IMR-90 (cell line): Measurements from ENCODE around the gene SLC12A7. TPM values are rescaled to one million over a fixed set of nuclear protein-coding genes. Genes with fewer than 3 reads are reported as not detected.

Experiments
- ATAC-seq: fragments of 200-7000 bp; cut with Tn5 transposase; 2 replicates; pipeline ENCODE4 v1.9.1; 2020; ENCODE audit warnings: low read depth, mild to moderate bottlenecking, moderate library complexity
- BruUV-seq: library from RNA; stranded (reverse); fragments of 400-500 nt; replicated peaks from 2 replicates; lab custom pipeline; 2021; lab: Mats Ljungman, UMichigan
- CTCF ChIA-PET: fragments of 300-600 bp; formaldehyde crosslinking; extraction: SDS; loops from one replicate; lab custom pipeline; 2021; ENCODE audit warnings: antibody characterized with exemption; lab: Yijun Ruan, JAX
- POLR2A ChIA-PET: fragments of 300-600 bp; sonication (Branson Sonifier 250); formaldehyde crosslinking; loops from one replicate; lab custom pipeline; 2022; ENCODE audit warnings: antibody characterized with exemption; ENCODE audit not compliant: unreplicated experiment; lab: Charles Lee
- DNase-seq: peaks from one replicate; pipeline ENCODE4 v3.0.0; 2013
- H2AFZ ChIP-seq: replicated peaks from 2 replicates; pipeline ENCODE3; 2013; ENCODE audit warnings: low read length, mild to moderate bottlenecking; ENCODE audit not compliant: poor library complexity
- H2AK5ac ChIP-seq: 2 replicates; pipeline ENCODE4 v1.6.1; 2013; ENCODE audit warnings: low read depth, low read length, inconsistent platforms
- H2AK9ac ChIP-seq: replicated peaks from 2 replicates; pipeline ENCODE3; 2013; ENCODE audit warnings: mild to moderate bottlenecking, low read depth, low read length, moderate library complexity; ENCODE audit not compliant: poor library complexity
- H2BK120ac ChIP-seq: 2 replicates; pipeline ENCODE4 v1.6.1; 2013; ENCODE audit warnings: low read depth, low read length, inconsistent platforms
- H2BK15ac ChIP-seq: 3 replicates; pipeline ENCODE4 v1.6.1; 2013; ENCODE audit warnings: low read depth, low read length, inconsistent platforms
- H2BK20ac ChIP-seq: 2 replicates; pipeline ENCODE4 v1.6.1; 2013; ENCODE audit warnings: low read depth, mild to moderate bottlenecking, inconsistent platforms, low read length, moderate library complexity
- H2BK5ac ChIP-seq: 2 replicates; pipeline ENCODE4 v1.6.1; 2013; ENCODE audit warnings: mild to moderate bottlenecking, low read depth, low read length, inconsistent platforms; ENCODE audit not compliant: poor library complexity, severe bottlenecking
- H3K14ac ChIP-seq: replicated peaks from 2 replicates; pipeline ENCODE4 v1.6.1; 2013; ENCODE audit warnings: low read depth, low read length, inconsistent platforms
- H3K18ac ChIP-seq: 2 replicates; pipeline ENCODE4 v1.6.1; 2013; ENCODE audit warnings: low read depth, low read length, control low read depth
- H3K23ac ChIP-seq: 2 replicates; pipeline ENCODE4 v1.6.1; 2013; ENCODE audit warnings: low read depth, low read length, inconsistent platforms
- H3K27ac ChIP-seq: 2 replicates; pipeline ENCODE4 v1.5.1; 2013; ENCODE audit warnings: mild to moderate bottlenecking, control low read depth, low read length; ENCODE audit not compliant: insufficient read depth
- H3K27me3 ChIP-seq: 2 replicates; pipeline ENCODE4 v1.6.1; 2013; ENCODE audit warnings: low read length; ENCODE audit not compliant: control insufficient read depth, insufficient read depth
- H3K36me3 ChIP-seq: 2 replicates; pipeline ENCODE4 v1.6.1; 2013; ENCODE audit warnings: low read length, mixed read lengths; ENCODE audit not compliant: control insufficient read depth, insufficient read depth
- H3K4ac ChIP-seq: 2 replicates; pipeline ENCODE4 v1.6.1; 2013; ENCODE audit warnings: low read depth, low read length, inconsistent platforms
- H3K4me1 ChIP-seq: 2 replicates; pipeline ENCODE4 v1.6.1; 2013; ENCODE audit warnings: low read length, mixed read lengths; ENCODE audit not compliant: control insufficient read depth, insufficient read depth
- H3K4me2 ChIP-seq: 2 replicates; pipeline ENCODE4 v1.6.1; 2013; ENCODE audit warnings: low read depth, mild to moderate bottlenecking, control low read depth, low read length, moderate library complexity
- H3K4me3 ChIP-seq: 2 replicates; pipeline ENCODE4 v1.5.1; 2013; ENCODE audit warnings: low read depth, mild to moderate bottlenecking, control low read depth, low read length, moderate library complexity; ENCODE audit not compliant: insufficient read depth
- H3K56ac ChIP-seq: 2 replicates; pipeline ENCODE4 v1.6.1; 2013; ENCODE audit warnings: low read length, inconsistent platforms; ENCODE audit not compliant: insufficient read depth; ENCODE audit errors: extremely low read depth
- H3K79me1 ChIP-seq, 2 experiments: 2 replicates each; pipeline ENCODE4 v1.6.1; 2013; ENCODE audit warnings: low read length in 2 of 2, inconsistent platforms in 1 of 2, low read depth in 1 of 2
- H3K9ac ChIP-seq: 2 replicates; pipeline ENCODE4 v1.6.1; 2013; ENCODE audit warnings: low read depth, low read length, control low read depth
- H3K9me1 ChIP-seq: 2 replicates; pipeline ENCODE4 v1.6.1; 2013; ENCODE audit warnings: low read length, inconsistent platforms; ENCODE audit not compliant: insufficient read depth
- H3K9me3 ChIP-seq: 2 replicates; pipeline ENCODE4 v1.6.1; 2013; ENCODE audit warnings: low read length; ENCODE audit not compliant: control insufficient read depth, insufficient read depth
- H4K20me1 ChIP-seq: 2 replicates; pipeline ENCODE4 v1.6.1; 2013; ENCODE audit warnings: low read length, inconsistent platforms; ENCODE audit not compliant: insufficient read depth
- H4K5ac ChIP-seq: 2 replicates; pipeline ENCODE4 v1.6.1; 2013; ENCODE audit warnings: mild to moderate bottlenecking, low read depth, low read length, control low read depth
- H4K8ac ChIP-seq, 2 experiments: 2 replicates each; pipeline ENCODE4 v1.6.1; 2013; ENCODE audit warnings: low read depth in 2 of 2, low read length in 2 of 2, control low read depth in 1 of 2, inconsistent platforms in 1 of 2
- H4K91ac ChIP-seq: 2 replicates; pipeline ENCODE4 v1.6.1; 2013; ENCODE audit warnings: low read depth, low read length, inconsistent platforms; ENCODE audit not compliant: insufficient read depth
- BHLHE40 ChIP-seq: fragments of 150-350 bp; IDR thresholded peaks from 2 replicates; pipeline ENCODE4 v1.6.1; 2016; ENCODE audit warnings: mild to moderate bottlenecking, low read depth, low read length
- CEBPB ChIP-seq: IDR thresholded peaks from 2 replicates; pipeline ENCODE4 v1.6.1; 2012; ENCODE audit warnings: low read depth, low read length, improper control_type of control experiment
- CHD1 ChIP-seq: IDR thresholded peaks from 2 replicates; pipeline ENCODE4 v1.6.1; 2012; ENCODE audit warnings: low read depth, low read length, improper control_type of control experiment
- FOS ChIP-seq: fragments of 150-350 bp; IDR thresholded peaks from 2 replicates; pipeline ENCODE4 v1.6.1; 2016; ENCODE audit warnings: low read depth, low read length
- MAFK ChIP-seq: IDR thresholded peaks from 2 replicates; pipeline ENCODE4 v1.6.1; 2012; ENCODE audit warnings: low read depth, low read length, improper control_type of control experiment
- MAZ ChIP-seq: IDR thresholded peaks from 2 replicates; pipeline ENCODE4 v1.6.1; 2012; ENCODE audit warnings: low read depth, mild to moderate bottlenecking, low read length, improper control_type of control experiment, moderate library complexity, borderline replicate concordance
- MXI1 ChIP-seq: IDR thresholded peaks from 2 replicates; pipeline ENCODE4 v1.6.1; 2012; ENCODE audit warnings: low read depth, mild to moderate bottlenecking, low read length, moderate library complexity, borderline replicate concordance
- NFE2L2 ChIP-seq: fragments of 150-350 bp; IDR thresholded peaks from 2 replicates; pipeline ENCODE4 v1.6.1; 2016; ENCODE audit warnings: low read depth, mild to moderate bottlenecking, low read length
- POLR2A ChIP-seq: IDR thresholded peaks from 2 replicates; pipeline ENCODE4 v1.6.1; 2012; ENCODE audit warnings: mild to moderate bottlenecking, low read depth, low read length
- RAD21 ChIP-seq: IDR thresholded peaks from 2 replicates; pipeline ENCODE4 v1.6.1; 2012; ENCODE audit warnings: low read length, improper control_type of control experiment
- RCOR1 ChIP-seq: IDR thresholded peaks from 2 replicates; pipeline ENCODE4 v1.6.1; 2012; ENCODE audit warnings: mild to moderate bottlenecking, low read length, improper control_type of control experiment; ENCODE audit not compliant: insufficient replicate concordance
- RFX5 ChIP-seq: IDR thresholded peaks from 2 replicates; pipeline ENCODE4 v1.8.0; 2012; ENCODE audit warnings: low read depth, mild to moderate bottlenecking, low read length, moderate library complexity
- SMC3 ChIP-seq: fragments of 150-350 bp; IDR thresholded peaks from 2 replicates; pipeline ENCODE4 v1.6.1; 2016; ENCODE audit warnings: low read depth, mild to moderate bottlenecking, antibody characterized with exemption, low read length, moderate library complexity
- WGBS, 2 experiments: methylation state at CpG; one replicate each; pipeline versions ENCODE4 v1.1.5 to v1.1.7; 2013; ENCODE audit warnings: missing lambda C conversion rate in 2 of 2; ENCODE audit not compliant: insufficient read length in 1 of 2; ENCODE audit errors: extremely low coverage in 2 of 2; 5-methylcytosine and 5-hydroxymethylcytosine counted together
- dilution Hi-C: fragments of 300-500 bp; cut with HindIII; formaldehyde crosslinking; loops from one replicate; pipeline ENCODE4 v1.14.3; 2018; ENCODE audit warnings: low sequenced_read_pairs; ENCODE audit not compliant: unreplicated experiment
- in situ Hi-C: fragments of 300-500 bp; cut with MboI; formaldehyde crosslinking; loops from 3 replicates; pipeline ENCODE4 v1.14.3; 2019; ENCODE audit warnings: low sequenced_read_pairs, inconsistent platforms, mixed read lengths
- intact Hi-C: fragments of 100-400 bp; cut with micrococcal nuclease; formaldehyde crosslinking; loops from 2 replicates; pipeline ENCODE4 v1.10.0; 2022
- polyA plus RNA-seq, 3 experiments: library from polyadenylated mRNA; depleted of rRNA; stranded (reverse); fragments of >200 nt; gene quantifications; 2 replicates each; pipeline ENCODE4 v1.2.3, GENCODE V29; 2012; ENCODE audit warnings: low replicate concordance in 1 of 3
- total RNA-seq: library from RNA; depleted of rRNA; stranded (reverse); fragments of >200 nt; gene quantifications from 2 replicates; pipeline ENCODE4 v1.2.3, GENCODE V29; 2012
- TF ChIP-seq, protein P1 (sequence below): fragments of 150-350 bp; IDR thresholded peaks from 2 replicates; pipeline ENCODE4 v1.6.1; 2016; ENCODE audit warnings: low read depth, mild to moderate bottlenecking, low read length, moderate library complexity, borderline replicate concordance
- TF ChIP-seq, protein P2 (sequence below): fragments of 150-350 bp; IDR thresholded peaks from 2 replicates; pipeline ENCODE4 v1.6.1; 2017; ENCODE audit warnings: mild to moderate bottlenecking, antibody characterized with exemption, low read length, low read depth

Gene SLC12A7
- total and polyA plus RNA-seq, 2 of the 4 experiments (the other 2 are of a cell fraction) = 3.0 to 6.1 TPM

DNA sequence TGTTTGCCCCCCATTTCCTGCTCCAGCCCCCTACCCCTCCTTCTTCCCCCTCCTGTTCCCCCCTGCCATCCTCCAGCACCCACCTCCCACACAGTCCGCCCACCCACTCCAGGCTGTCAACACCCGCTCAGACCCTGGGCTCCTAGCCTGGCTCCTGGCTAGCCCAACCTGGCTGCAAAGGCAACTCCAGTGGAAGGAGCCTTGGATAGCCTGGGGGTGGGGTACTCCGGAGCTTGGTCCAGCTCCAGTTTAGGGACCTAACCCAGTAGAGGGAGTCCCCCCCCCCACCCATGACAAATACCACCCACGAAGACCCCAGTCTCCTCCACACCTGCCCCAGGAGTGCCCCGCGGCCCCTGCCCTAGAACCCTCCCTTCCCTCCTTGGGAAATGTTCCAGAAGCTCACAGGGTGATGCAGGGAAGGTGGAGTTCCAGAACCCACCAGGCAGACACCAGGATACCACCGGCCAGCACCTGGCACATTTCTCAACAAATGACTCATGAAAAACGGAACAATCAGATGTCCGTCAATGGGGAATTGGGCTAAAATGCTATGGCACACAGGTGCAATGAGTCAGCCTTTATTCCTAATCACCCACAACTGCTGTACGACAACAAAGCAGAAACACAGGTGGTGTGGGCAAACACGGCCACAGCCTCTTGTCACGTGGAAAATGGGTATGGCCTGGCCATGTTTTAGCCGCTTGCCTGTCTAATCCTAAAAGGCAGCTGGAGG lies 901 bp upstream of the SLC12A7 start:
- no peak overlapping the region for H3K4ac ChIP-seq
- H3K56ac ChIP-seq = no peak overlapping the region
- no peak overlapping the region for H3K4me2 ChIP-seq
- H3K4me3 ChIP-seq = no peak overlapping the region
- H4K5ac ChIP-seq = no peak overlapping the region
- ChIA-PET POLR2A (no interaction called here), CTCF (no interaction called here)
- H3K79me1 ChIP-seq = 0 out of 4 replicates have a peak, but pooled peaks cover 0 to 3% of the 10 kb centered on the region in 2 experiments
- H3K36me3 ChIP-seq = no peaks in the 10 kb centered on the region
- in situ Hi-C loops (no loop called here), dilution Hi-C loops (no loop called here), intact Hi-C loops (loop anchor here (10.0 kb wide), 1 partner anchor 108 kb away; the partner anchor contains the start of gene NKD2)
- H2BK20ac ChIP-seq = no peak overlapping the region
- peaks cover 4% of the 10 kb centered on the region; the same call in 1 of the 2 replicates for H3K4me1 ChIP-seq
- H2BK5ac ChIP-seq = no peak overlapping the region
- H3K18ac ChIP-seq = no peak overlapping the region
- no peaks in the 10 kb centered on the region; the same call in 1 of the 2 replicates for H4K20me1 ChIP-seq
- H3K14ac ChIP-seq = no peak overlapping the region
- H2BK15ac ChIP-seq = no peak overlapping the region
- 86% methylated on average over 2 of the region's 13 CpGs; no CpG with 5 or more reads in 1 of the 2 experiments for WGBS, 2 experiments
- no peak overlapping the region for H3K27ac ChIP-seq
- H2AFZ ChIP-seq = no peak overlapping the region
- H4K91ac ChIP-seq = no peak overlapping the region
- no peaks in the 10 kb centered on the region for H3K9me1 ChIP-seq
- H2AK5ac ChIP-seq = no peak overlapping the region
- no peak overlapping the region for H2AK9ac ChIP-seq
- H4K8ac ChIP-seq = no peak overlapping the region
- H3K9ac ChIP-seq = no peak overlapping the region
- no peaks in the 10 kb centered on the region for H3K9me3 ChIP-seq
- H3K27me3 ChIP-seq = peaks cover 20% of the 10 kb centered on the region
- no TSS peak for BruUV-seq
- H3K23ac ChIP-seq = no peak overlapping the region
- DNase-seq (no peak), ATAC-seq (no peak)
- H2BK120ac ChIP-seq = no peak overlapping the region
- TF ChIP-seq FOS = no peak
- TF ChIP-seq POLR2A = no peak
- TF ChIP-seq CHD1 = no peak
- TF ChIP-seq, protein P1, sequence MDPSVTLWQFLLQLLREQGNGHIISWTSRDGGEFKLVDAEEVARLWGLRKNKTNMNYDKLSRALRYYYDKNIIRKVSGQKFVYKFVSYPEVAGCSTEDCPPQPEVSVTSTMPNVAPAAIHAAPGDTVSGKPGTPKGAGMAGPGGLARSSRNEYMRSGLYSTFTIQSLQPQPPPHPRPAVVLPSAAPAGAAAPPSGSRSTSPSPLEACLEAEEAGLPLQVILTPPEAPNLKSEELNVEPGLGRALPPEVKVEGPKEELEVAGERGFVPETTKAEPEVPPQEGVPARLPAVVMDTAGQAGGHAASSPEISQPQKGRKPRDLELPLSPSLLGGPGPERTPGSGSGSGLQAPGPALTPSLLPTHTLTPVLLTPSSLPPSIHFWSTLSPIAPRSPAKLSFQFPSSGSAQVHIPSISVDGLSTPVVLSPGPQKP = no peak
- TF ChIP-seq CEBPB = no peak
- TF ChIP-seq SMC3 = no peak
- no peak for TF ChIP-seq RFX5
- no peak for TF ChIP-seq NFE2L2
- no peak for TF ChIP-seq MAFK
- TF ChIP-seq MAZ = no peak
- no peak for TF ChIP-seq BHLHE40
- TF ChIP-seq, protein P2, sequence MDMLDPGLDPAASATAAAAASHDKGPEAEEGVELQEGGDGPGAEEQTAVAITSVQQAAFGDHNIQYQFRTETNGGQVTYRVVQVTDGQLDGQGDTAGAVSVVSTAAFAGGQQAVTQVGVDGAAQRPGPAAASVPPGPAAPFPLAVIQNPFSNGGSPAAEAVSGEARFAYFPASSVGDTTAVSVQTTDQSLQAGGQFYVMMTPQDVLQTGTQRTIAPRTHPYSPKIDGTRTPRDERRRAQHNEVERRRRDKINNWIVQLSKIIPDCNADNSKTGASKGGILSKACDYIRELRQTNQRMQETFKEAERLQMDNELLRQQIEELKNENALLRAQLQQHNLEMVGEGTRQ = no peak
- no peak for TF ChIP-seq RAD21
- no peak for TF ChIP-seq MXI1
- no peak for TF ChIP-seq RCOR1
